NCI-H2227 treated with DMSO at 0.1 percent for 48 hours (cell line): ENCODE data around the gene CASP7.
"Not testable (repeated sequence)": the region's sequence is repeated elsewhere in the genome, so short reads cannot be mapped to it uniquely, and the experiment has no call there.

Experiments used
- DNase-seq: peaks from one replicate; lab custom pipeline; 2025; lab: John Stamatoyannopoulos, UW

The CASP7 gene

GRCh38 chr10:113679463-113680189 is at the start of gene CASP7:
Gene CASP7 (plus strand): TSS chr10:113679912. CDS start chr10:113697494, 17,582 bp downstream.
- peak; percentile 49 for DNase-seq

GRCh38 chr10:113630929-113631533 is 48.7 kb upstream of the CASP7 start:
- no peak for DNase-seq

GRCh38 chr10:113631684-113632367 is 47.9 kb upstream of the CASP7 start:
- no peak for DNase-seq

- no peak for DNase-seq
These were observed 39.7 kb upstream of the CASP7 start for GRCh38 chr10:113639966-113640365.

- no peak for DNase-seq
These were observed 38.0 kb upstream of the CASP7 start for GRCh38 chr10:113641702-113642101.

- no peak for DNase-seq
These were observed 36.5 kb upstream of the CASP7 start for GRCh38 chr10:113643183-113643582.

- DNase-seq = no peak
These were observed 35.3 kb upstream of the CASP7 start for GRCh38 chr10:113644185-113645120.

- DNase-seq = no peak
These were observed 33.1 kb upstream of the CASP7 start for GRCh38 chr10:113646336-113647201.

- DNase-seq = no peak
These were observed 31.9 kb upstream of the CASP7 start for GRCh38 chr10:113647812-113648211.

- DNase-seq = no peak
These were observed 31.2 kb upstream of the CASP7 start for GRCh38 chr10:113648478-113648877.

- DNase-seq = no peak
These were observed 29.5 kb upstream of the CASP7 start for GRCh38 chr10:113650172-113650571.

GRCh38 chr10:113651021-113651420 is 28.7 kb upstream of the CASP7 start:
- no peak for DNase-seq

- no peak for DNase-seq
These were observed 27.8 kb upstream of the CASP7 start for GRCh38 chr10:113651898-113652297.

- DNase-seq = not testable (repeated sequence)
These were observed 27.3 kb upstream of the CASP7 start for GRCh38 chr10:113652456-113652855.

- DNase-seq = no peak
These were observed 22.8 kb upstream of the CASP7 start for GRCh38 chr10:113656896-113657295.

- DNase-seq = no peak
These were observed 22.2 kb upstream of the CASP7 start for GRCh38 chr10:113657544-113657943.

GRCh38 chr10:113661332-113661731 is 18.4 kb upstream of the CASP7 start:
- no peak for DNase-seq

- DNase-seq = no peak
These were observed 16.6 kb upstream of the CASP7 start for GRCh38 chr10:113663142-113663541.

GRCh38 chr10:113663908-113664307 is 15.8 kb upstream of the CASP7 start, which contains the start of gene NRAP:
Gene NRAP (minus strand): TSS chr10:113664041. CDS start chr10:113663882, 159 bp downstream.
- no peak for DNase-seq

GRCh38 chr10:113665352-113665751 is 14.4 kb upstream of the CASP7 start:
- DNase-seq = no peak

- DNase-seq = no peak
These were observed 13.8 kb upstream of the CASP7 start for GRCh38 chr10:113665806-113666354.
